HG02840 (cell line): ENCODE data around the gene NCOA3.

Experiments
- ATAC-seq: cut with Tn5 transposase; IDR thresholded peaks from one replicate; pipeline ENCODE4 v1.9.1; 2021; ENCODE audit warnings: mild to moderate bottlenecking, moderate library complexity, moderate number of reproducible peaks; ENCODE audit not compliant: unreplicated experiment, low FRiP score

NCOA3 gene

DNA sequence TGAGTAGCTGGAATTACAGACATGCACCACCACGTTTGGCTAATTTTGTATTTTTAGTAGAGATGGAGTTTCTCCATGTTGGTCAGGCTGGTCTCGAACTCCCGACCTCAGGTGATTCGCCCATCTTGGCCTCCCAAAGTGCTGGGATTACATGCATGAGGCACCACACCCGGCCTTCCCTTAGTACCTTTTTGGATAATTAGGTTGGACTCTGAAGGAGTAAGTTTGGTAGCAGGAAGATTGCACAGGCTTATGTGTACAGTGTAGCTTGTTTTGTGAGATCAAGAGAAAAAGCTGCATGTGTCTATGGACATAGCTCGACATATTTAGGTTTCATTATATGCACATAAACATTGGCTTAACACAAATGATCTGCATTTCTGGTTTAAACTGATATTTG, 116.8 kb downstream of the NCOA3 start:
- ATAC-seq = no peak

DNA sequence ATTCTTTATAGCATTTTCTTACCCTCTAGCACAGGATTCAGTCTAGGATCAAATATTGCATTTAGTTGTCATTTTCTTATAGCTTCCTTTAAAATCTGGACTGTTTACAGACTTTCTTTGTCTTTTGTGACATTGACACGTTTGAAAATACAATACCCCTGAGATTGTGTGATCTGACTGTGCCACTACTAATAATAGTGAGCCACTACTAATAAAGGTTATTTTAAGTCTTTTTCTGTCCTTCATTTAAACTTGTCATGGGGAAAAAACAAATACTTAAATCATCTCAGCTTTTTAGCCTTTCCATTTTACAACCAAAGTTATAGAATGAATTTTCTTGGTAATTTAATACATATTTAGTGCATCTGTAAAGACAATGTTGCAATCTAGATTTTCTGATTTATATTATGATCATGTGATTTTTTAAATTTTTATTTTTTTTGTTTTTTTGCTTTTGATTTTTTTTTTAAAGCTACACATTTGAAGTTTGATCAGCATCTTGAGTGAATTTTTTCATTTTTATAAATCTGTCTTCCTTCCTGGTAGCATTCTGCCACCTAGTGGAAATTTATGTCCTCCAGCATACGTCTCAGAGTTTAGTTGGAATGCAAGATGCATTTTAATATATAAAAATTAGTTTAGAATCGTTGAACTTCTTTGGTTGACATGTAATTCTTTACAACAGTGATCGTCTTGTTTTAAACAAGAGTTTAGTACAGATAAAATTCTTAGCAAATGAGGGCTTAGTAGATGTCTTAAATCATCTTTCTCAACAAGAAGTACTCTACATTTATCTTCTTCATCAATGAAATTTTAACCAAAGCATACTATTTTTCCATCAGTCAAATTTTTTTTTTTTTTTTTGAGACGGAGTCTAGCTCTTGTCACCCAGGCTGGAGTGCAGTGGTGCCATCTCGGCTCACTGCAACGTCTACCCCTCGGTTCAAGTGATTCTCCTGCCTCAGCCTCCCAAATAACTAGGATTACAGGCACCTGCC, 119.4 kb downstream of the NCOA3 start:
- ATAC-seq = no peak

DNA sequence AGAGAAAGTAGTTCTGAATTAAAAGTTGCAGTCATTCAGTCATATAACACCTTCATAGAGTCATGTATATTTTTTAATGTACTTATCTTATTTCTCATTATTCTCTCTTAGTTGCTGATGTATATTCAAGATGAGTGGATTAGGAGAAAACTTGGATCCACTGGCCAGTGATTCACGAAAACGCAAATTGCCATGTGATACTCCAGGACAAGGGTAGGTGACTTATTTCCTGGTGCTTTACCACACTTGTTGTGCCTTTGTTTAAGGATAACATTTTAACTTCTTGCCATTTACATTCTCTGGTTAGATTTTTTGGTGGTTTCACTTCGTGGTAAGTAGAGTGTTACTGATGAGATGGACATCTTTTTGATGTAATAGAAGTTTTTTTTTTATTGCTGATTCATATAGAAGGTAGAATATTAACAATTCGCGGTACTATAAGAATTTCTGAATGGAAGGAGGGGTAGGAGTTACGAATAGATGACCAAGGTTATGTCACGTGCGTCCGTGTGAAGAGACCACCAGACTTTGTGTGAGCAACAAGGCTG, 120.5 kb downstream of the NCOA3 start:
- no peak for ATAC-seq

DNA sequence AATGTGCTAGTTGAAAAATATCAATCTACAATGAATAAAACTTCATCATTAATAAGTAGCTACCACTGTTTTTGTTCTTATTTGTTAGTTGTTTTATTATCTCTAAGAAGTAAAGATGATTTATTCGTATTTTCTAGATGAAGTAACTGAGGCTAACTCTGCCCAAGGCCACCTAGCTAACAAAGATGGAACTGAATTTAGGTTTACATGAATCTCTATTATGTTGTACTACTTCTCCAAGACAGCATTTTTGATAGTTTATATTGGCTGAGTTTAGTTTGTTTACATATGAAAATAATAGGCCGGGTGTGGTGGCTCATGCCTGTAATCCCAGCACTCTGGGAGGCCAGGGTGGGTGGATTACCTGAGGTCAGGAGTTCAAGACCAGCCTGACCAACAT, 121.5 kb downstream of the NCOA3 start:
- ATAC-seq = no peak

DNA sequence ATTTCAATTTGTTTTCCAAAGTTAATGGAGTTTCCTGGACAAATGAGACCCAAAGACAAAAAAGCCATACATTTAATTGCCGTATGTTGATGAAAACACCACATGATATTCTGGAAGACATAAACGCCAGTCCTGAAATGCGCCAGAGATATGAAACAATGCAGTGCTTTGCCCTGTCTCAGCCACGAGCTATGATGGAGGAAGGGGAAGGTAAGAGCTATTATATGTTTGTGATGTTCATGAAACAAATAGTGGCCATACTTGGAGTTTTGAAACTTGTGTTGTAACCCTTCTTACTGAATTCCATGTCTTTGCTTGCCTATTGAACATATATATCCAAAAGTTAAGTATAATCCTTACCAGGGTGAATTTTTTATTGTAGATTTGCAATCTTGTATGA, 125.9 kb downstream of the NCOA3 start:
- no peak for ATAC-seq

DNA sequence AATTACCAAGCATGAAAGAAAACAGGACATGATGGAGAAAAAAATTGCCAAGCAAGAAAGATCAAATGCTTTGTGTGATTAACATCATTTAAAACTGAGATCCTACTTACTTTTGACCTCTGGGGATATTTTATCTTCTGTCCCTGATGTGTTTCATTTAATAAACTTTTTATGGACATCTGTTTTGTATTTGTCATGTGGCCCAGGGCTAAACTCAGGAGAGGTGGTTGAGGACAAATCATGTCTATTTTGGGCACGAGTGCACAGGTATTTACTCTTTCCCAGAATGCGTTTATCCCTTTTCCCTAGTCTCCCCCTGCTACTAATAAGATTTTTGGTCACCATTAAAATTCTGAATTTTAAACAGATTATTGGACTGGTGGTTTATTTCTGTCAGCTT, 128.2 kb downstream of the NCOA3 start:
- no peak for ATAC-seq

DNA sequence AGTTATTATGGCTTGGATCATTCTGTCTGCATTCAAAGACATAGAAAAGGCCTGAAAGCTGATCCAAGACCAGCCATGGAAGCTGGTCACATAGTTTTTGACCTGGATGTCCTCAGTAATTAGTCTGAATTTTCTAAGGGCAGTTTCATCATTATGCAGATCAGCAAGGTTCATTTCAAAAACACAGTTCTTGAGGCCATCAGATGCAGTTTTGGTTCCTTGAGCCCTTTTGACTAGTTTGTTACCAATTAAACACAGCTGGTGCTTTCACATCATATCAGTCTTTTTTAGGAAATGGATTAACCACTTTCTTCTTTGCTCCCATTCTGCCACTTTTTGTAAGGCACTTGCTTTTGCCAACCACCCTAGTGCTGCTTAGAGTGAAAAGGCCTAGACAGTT, 129.4 kb downstream of the NCOA3 start:
- no peak for ATAC-seq

DNA sequence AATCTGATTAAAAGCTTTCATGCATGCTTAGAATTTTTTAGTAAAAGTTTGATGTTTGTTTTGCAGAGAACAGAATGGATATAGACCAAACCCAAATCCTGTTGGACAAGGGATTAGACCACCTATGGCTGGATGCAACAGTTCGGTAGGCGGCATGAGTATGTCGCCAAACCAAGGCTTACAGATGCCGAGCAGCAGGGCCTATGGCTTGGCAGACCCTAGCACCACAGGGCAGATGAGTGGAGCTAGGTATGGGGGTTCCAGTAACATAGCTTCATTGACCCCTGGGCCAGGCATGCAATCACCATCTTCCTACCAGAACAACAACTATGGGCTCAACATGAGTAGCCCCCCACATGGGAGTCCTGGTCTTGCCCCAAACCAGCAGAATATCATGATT, 133.6 kb downstream of the NCOA3 start:
- no peak for ATAC-seq

DNA sequence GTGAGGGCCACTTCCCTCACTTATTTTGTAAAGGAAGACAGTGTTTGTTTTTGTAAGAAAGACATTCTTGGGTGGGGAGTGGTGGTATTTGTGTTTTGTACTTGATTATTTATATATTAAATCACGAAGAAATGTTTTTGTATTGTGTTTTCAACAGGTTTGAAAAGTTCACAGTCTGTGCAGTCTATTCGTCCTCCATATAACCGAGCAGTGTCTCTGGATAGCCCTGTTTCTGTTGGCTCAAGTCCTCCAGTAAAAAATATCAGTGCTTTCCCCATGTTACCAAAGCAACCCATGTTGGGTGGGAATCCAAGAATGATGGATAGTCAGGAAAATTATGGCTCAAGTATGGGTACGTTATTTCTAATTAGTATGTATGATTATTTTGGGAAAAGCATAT, 137.2 kb downstream of the NCOA3 start:
- no peak for ATAC-seq

DNA sequence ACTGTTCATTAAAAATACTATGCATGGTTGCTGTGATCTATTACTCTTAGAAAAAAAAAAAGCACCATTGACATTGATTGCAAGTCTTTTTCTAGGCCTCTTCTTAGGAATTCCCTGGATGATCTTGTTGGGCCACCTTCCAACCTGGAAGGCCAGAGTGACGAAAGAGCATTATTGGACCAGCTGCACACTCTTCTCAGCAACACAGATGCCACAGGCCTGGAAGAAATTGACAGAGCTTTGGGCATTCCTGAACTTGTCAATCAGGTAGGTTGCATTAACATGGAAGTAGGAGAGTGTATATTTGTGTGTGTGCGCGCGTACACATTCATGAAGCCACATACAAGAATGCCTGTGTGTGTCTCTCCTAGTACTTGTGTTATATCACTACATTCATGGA, 140.4 kb downstream of the NCOA3 start:
- no peak for ATAC-seq

DNA sequence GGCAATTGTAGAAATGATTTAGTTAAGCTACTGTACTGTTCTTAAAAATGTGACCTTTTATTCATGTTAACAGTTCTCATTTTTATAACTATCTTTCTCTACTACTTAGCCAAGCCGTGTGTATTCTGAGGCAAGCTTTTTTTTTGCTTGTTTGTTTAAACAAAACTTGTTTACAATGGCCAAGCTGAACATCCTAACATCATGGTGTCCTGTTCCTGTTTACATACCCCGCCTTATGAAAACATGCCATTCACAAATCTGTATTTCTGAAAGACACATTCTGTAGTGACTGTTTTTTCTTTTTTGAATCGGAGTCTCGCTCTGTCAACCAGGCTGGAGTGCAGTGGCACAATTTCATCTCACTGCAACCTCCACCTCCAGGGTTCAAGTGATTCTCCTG, 140.9 kb downstream of the NCOA3 start:
- no peak for ATAC-seq

DNA sequence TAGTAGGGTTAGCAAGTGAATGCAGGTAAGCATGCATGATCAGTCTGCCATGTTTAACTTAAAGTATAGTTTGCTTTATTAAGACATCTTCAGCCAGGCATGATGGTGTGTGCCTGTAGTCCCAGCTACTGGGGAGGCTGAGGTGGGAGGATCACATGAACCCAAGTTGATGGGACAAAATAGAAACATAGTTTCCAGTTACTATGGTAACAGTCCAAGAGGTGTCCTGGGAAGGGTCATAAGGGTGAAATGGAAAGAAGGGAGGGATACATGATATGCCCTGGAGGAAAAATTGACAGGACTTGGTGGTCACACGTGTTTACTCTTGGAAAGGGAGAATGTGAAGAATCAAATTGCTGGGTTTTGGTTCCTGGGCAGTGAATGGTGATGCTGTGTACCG, 143.9 kb downstream of the NCOA3 start:
- no peak for ATAC-seq

DNA sequence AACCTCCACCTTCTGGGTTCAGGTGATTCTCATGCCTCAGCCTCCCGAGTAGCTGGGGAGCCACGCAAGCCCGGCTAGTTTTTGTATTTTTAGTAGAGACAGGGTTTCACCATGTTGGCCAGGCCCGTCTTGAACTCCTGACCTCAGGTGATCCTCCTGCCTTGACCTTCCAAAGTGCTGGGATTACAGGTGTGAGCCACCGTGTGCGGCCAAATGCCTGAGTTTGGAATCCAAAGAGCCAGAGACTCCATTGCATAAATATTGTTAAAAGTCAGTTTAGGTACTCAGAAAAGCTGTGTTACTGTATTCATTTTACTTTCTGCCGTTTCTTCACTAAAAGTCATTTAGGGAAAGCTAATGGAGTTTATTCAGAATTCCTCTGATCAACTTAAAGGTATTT, 146.3 kb downstream of the NCOA3 start:
- ATAC-seq = no peak

DNA sequence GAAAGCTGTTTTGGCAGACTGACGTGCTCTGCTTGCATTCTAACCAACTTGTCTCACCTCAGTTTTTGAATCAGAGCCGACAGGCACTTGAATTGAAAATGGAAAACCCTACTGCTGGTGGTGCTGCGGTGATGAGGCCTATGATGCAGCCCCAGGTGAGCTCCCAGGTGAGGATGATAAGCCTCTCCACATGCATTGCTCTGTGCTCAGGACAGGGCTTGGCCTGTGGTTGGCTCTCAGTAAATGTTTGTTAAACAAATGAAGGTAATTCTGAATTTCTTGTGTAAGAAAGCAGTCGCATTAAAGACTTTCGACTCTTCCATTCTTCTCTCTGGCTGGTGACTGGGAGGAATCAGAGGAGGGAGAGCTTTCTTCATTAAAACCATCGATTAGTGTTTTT, 147.3 kb downstream of the NCOA3 start:
- no peak for ATAC-seq

DNA sequence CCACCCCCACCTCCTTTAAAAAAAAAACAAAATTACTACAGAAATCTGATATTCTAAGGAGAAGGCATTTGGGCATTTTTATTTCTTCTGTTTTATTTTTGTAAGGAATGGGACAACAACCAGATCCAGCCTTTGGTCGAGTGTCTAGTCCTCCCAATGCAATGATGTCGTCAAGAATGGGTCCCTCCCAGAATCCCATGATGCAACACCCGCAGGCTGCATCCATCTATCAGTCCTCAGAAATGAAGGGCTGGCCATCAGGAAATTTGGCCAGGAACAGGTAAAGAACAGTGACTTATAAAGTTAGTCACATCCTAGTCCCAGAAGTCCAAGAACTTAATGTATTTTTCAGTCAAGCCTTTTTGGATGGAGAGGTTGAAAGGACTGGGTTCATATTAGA, 150.6 kb downstream of the NCOA3 start:
- ATAC-seq = no peak

DNA sequence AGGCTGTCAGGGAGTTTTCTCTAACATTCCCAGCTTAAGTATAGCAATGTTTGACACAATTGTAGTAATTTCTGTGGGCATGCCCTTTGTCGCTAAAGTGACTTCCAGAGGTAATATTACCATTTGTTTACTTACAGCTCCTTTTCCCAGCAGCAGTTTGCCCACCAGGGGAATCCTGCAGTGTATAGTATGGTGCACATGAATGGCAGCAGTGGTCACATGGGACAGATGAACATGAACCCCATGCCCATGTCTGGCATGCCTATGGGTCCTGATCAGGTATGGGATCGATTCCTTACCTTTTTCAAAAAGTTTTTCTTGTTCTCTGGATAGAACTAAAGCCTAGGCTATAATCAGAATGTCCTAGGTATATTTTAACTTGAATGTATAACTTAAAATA, 151.1 kb downstream of the NCOA3 start:
- no peak for ATAC-seq

DNA sequence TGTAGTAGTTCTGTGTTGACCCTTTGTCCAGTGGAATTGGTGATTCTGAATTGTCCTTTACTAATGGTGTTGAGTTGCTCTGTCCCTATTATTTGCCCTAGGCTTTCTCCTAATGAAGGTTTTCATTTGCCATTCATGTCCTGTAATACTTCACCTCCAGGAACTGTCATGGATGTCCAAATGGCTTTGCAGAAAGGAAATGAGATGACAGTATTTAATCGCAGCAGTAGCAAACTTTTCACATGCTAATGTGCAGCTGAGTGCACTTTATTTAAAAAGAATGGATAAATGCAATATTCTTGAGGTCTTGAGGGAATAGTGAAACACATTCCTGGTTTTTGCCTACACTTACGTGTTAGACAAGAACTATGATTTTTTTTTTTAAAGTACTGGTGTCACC, 152.2 kb downstream of the NCOA3 start:
- no peak for ATAC-seq

DNA sequence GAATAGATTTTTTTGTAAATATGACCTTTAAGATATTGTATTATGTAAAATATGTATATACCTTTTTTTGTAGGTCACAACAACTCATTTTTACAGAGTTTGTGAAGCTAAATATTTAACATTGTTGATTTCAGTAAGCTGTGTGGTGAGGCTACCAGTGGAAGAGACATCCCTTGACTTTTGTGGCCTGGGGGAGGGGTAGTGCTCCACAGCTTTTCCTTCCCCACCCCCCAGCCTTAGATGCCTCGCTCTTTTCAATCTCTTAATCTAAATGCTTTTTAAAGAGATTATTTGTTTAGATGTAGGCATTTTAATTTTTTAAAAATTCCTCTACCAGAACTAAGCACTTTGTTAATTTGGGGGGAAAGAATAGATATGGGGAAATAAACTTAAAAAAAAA, 152.7 kb downstream of the NCOA3 start:
- no peak for ATAC-seq

DNA sequence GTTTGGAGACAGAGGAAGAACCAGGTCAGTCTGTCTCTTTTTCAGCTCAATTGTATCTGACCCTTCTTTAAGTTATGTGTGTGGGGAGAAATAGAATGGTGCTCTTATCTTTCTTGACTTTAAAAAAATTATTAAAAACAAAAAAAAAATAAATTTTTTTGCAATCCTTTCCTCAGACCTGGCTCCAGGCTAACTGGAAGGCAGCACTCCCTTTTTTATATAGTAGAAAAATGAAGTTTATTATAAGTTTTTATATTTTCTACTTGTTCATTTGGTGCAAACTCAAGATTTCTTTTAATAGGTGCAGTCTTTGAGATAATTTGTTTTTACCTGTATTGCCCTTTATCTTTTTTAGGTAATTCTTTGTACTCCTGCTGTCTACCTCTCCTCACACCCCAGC, 153.9 kb downstream of the NCOA3 start:
- ATAC-seq = no peak

DNA sequence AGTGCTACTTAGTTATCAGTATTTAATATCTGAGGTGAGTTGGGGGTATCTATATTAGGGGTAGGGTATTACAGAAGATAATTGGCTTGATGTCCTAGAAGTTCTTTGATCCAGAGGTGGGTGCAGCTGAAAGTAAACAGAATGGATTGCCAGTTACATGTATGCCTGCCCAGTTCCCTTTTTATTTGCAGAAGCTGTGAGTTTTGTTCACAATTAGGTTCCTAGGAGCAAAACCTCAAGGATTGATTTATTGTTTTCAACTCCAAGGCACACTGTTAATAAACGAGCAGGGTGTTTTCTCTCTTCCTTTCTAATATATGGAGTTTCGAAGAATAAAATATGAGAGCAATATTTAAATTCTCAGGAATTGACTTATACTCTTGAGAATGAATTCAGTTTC, 154.6 kb downstream of the NCOA3 start:
- ATAC-seq = no peak

DNA sequence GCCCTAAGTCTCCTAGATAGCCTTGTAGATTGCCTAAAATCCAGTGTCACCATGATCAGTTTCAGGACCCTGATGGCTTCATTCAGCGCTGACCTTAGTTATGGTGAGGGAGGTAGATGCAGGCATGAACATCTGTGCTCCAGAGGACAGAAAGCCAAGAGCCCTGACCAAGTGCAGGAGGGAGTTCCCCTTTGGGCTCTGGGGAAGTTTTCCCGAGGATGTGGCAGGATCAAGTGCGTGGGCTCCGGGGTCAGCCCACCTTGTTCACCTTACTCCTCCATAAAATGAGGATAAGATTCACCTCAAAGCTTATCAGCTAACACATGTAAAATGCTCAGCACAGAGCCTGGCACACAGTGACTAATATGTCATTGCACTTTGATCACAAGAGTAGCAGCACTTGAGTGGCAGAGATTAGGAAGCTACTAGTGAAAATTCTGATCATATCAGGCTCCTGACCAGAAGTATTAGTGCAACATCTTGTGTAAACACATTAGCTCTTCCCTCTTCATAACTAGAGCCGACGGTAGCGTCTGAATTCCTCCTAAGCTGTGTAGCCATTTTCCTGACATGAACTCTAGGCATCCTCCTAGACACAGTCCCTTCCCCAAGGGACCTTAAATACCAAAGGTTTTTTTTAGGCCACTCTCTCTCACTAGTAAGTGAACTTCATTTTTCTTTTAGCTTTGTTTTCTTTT, 158.4 kb downstream of the NCOA3 start:
- ATAC-seq = no peak

DNA sequence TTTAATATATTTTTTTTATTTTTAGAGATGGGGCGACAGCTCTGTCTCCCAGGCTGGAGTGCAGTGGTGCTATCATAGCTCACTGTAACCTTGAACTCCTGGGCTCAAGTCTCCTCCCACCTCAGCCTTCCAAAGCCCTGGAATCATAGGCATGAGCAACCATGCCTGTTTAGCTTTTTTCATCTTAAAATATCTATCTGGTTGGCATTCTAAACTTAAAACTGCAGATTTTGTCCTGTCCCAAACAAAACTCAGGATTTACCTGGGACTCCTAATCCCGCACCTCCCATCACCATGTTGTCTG, 158.9 kb downstream of the NCOA3 start:
- ATAC-seq = no peak
